ENCODE measurements around the gene AP2A1. TPM values are rescaled to one million over a fixed set of nuclear protein-coding genes. Genes with fewer than 3 reads are reported as not detected.

The AP2A1 gene
- total RNA-seq, 1 experiment from 2014 or later = 152 TPM

GRCh38 chr19:49829721-49830120 is 62.9 kb downstream of the AP2A1 start:
- no peak for DNase-seq (ENCODE audit: low spot score)
- in situ Hi-C loops (cut with HindIII; ENCODE audit: low sequenced_read_pairs) = no loop called here

- in situ Hi-C loops (cut with HindIII; ENCODE audit: low sequenced_read_pairs) = no loop called here
- no peak for DNase-seq (ENCODE audit: low spot score)
These were observed 64.0 kb downstream of the AP2A1 start for GRCh38 chr19:49830766-49831165.

- DNase-seq (ENCODE audit: low spot score) = no peak
- in situ Hi-C loops (cut with HindIII; ENCODE audit: low sequenced_read_pairs) = no loop called here
These were observed 64.8 kb downstream of the AP2A1 start for GRCh38 chr19:49831592-49831991.

- no peak for DNase-seq (ENCODE audit: low spot score)
- in situ Hi-C loops (cut with HindIII; ENCODE audit: low sequenced_read_pairs) = no loop called here
These were observed 65.8 kb downstream of the AP2A1 start for GRCh38 chr19:49832556-49832955.

GRCh38 chr19:49833599-49833998 is 66.8 kb downstream of the AP2A1 start:
- no peak for DNase-seq (ENCODE audit: low spot score)
- in situ Hi-C loops (cut with HindIII; ENCODE audit: low sequenced_read_pairs) = no loop called here

- in situ Hi-C loops (cut with HindIII; ENCODE audit: low sequenced_read_pairs) = no loop called here
- DNase-seq (ENCODE audit: low spot score) = no peak
These were observed 68.8 kb downstream of the AP2A1 start for GRCh38 chr19:49835562-49835961.

GRCh38 chr19:49836176-49837008 is 69.6 kb downstream of the AP2A1 start:
- in situ Hi-C loops (cut with HindIII; ENCODE audit: low sequenced_read_pairs) = no loop called here
- no peak for DNase-seq (ENCODE audit: low spot score)

GRCh38 chr19:49837009-49837310 is 70.2 kb downstream of the AP2A1 start:
- in situ Hi-C loops (cut with HindIII; ENCODE audit: low sequenced_read_pairs) = no loop called here
- DNase-seq (ENCODE audit: low spot score) = no peak

- in situ Hi-C loops (cut with HindIII; ENCODE audit: low sequenced_read_pairs) = no loop called here
- DNase-seq (ENCODE audit: low spot score) = no peak
These were observed 70.6 kb downstream of the AP2A1 start for GRCh38 chr19:49837425-49837824.

- in situ Hi-C loops (cut with HindIII; ENCODE audit: low sequenced_read_pairs) = no loop called here
- no peak for DNase-seq (ENCODE audit: low spot score)
These were observed 72.2 kb downstream of the AP2A1 start for GRCh38 chr19:49838885-49839588.

GRCh38 chr19:49839713-49840112 is 72.9 kb downstream of the AP2A1 start:
- in situ Hi-C loops (cut with HindIII; ENCODE audit: low sequenced_read_pairs) = no loop called here
- DNase-seq (ENCODE audit: low spot score) = no peak

- no peak for DNase-seq (ENCODE audit: low spot score)
- in situ Hi-C loops (cut with HindIII; ENCODE audit: low sequenced_read_pairs) = no loop called here
These were observed 73.5 kb downstream of the AP2A1 start for GRCh38 chr19:49840321-49840720.

- no peak for DNase-seq (ENCODE audit: low spot score)
These were observed 74.0 kb downstream of the AP2A1 start for GRCh38 chr19:49840736-49841249.

GRCh38 chr19:49843265-49843664 is 76.5 kb downstream of the AP2A1 start:
- in situ Hi-C loops (cut with HindIII; ENCODE audit: low sequenced_read_pairs) = no loop called here

More at GRCh38 chr19:49840736-49841249, 74.0 kb downstream of the AP2A1 start:
- in situ Hi-C loops (cut with HindIII; ENCODE audit: low sequenced_read_pairs) = no loop called here

GRCh38 chr19:49844138-49845095 is 77.6 kb downstream of the AP2A1 start:
- in situ Hi-C loops (cut with HindIII; ENCODE audit: low sequenced_read_pairs) = no loop called here
- no peak for DNase-seq (ENCODE audit: low spot score)

More at GRCh38 chr19:49843265-49843664, 76.5 kb downstream of the AP2A1 start:
- DNase-seq (ENCODE audit: low spot score) = no peak

GRCh38 chr19:49845414-49845813 is 78.6 kb downstream of the AP2A1 start:
- in situ Hi-C loops (cut with HindIII; ENCODE audit: low sequenced_read_pairs) = no loop called here
- no peak for DNase-seq (ENCODE audit: low spot score)

GRCh38 chr19:49846408-49846807 is 79.6 kb downstream of the AP2A1 start:
- in situ Hi-C loops (cut with HindIII; ENCODE audit: low sequenced_read_pairs) = no loop called here

GRCh38 chr19:49847731-49848696 is 81.2 kb downstream of the AP2A1 start:
- DNase-seq (ENCODE audit: low spot score) = no peak

More at GRCh38 chr19:49846408-49846807, 79.6 kb downstream of the AP2A1 start:
- no peak for DNase-seq (ENCODE audit: low spot score)

More at GRCh38 chr19:49847731-49848696, 81.2 kb downstream of the AP2A1 start:
- in situ Hi-C loops (cut with HindIII; ENCODE audit: low sequenced_read_pairs) = no loop called here

Data from G401 (cell line).